SU-DHL-6 (cell line): ENCODE results near the gene PKN1.

Experiments
- EZH2phosphoT487 ChIP-seq: fragments of 200-600 bp; sonication (generic), shearing (Covaris generic); conservative IDR thresholded peaks from 2 replicates; pipeline ENCODE4 v1.6.1; 2018; ENCODE audit warnings: mild to moderate bottlenecking, antibody characterized with exemption, low read length, moderate library complexity, mixed read lengths
- TF ChIP-seq, protein P1 (sequence below): fragments of 200-600 bp; sonication (generic); IDR thresholded peaks from one replicate; pipeline ENCODE4 v1.5.1; 2017; ENCODE audit warnings: antibody characterized with exemption, mild to moderate bottlenecking, low read length, moderate library complexity; ENCODE audit not compliant: insufficient read depth, poor library complexity, severe bottlenecking

DNA sequence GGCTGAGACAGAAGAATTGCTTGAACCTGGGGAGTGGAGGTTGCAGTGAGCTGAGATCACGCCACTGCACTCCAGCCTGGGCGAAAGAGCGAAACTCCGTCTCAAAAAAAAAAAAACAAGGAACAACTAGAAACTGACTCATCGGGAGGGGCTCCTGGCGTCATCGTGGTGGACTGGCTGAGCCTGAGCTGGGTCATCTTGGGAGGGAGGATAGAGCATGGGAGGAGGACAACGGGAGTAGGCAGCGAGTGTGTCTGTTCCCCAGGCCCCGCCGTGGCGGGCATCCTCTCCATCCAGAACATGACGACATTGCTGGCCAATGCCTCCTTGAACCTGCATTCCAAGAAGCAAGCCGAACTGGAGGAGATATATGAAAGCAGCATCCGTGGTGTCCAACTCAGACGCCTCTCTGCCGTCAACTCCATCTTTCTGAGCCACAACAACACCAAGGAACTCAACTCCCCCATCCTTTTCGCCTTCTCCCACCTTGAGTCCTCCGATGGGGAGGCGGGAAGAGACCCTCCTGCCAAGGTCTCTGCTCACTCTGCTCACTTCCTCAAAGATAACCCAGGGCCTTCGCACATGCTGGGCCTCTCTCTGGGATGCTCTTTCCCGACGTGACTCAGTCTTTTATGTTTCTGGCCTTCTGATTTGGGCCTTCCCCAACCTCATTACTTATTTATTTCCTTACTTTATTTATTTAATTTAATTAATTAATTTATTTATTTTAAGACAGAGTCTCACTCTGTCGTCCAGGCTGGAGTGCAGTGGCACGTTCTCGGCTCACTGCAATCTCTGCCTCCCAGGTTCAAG is 30.6 kb upstream of the PKN1 start:
- TF ChIP-seq, protein P1, sequence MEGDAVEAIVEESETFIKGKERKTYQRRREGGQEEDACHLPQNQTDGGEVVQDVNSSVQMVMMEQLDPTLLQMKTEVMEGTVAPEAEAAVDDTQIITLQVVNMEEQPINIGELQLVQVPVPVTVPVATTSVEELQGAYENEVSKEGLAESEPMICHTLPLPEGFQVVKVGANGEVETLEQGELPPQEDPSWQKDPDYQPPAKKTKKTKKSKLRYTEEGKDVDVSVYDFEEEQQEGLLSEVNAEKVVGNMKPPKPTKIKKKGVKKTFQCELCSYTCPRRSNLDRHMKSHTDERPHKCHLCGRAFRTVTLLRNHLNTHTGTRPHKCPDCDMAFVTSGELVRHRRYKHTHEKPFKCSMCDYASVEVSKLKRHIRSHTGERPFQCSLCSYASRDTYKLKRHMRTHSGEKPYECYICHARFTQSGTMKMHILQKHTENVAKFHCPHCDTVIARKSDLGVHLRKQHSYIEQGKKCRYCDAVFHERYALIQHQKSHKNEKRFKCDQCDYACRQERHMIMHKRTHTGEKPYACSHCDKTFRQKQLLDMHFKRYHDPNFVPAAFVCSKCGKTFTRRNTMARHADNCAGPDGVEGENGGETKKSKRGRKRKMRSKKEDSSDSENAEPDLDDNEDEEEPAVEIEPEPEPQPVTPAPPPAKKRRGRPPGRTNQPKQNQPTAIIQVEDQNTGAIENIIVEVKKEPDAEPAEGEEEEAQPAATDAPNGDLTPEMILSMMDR: no peak
- no peak for TF ChIP-seq EZH2phosphoT487
